DOHH2 (cell line): Measurements from ENCODE around the gene MRGPRF.

Experiments used
- H3F3A ChIP-seq: fragments of 200-600 bp; sonication (generic), shearing (Covaris generic); 2 replicates; pipeline ENCODE4 v1.6.0; 2016; ENCODE audit warnings: antibody characterized with exemption, mild to moderate bottlenecking; ENCODE audit not compliant: control insufficient read depth, insufficient read depth
- H3K27ac ChIP-seq: fragments of 200-600 bp; sonication (generic); 2 replicates; pipeline ENCODE4 v1.5.1; 2014; ENCODE audit warnings: low read depth, mild to moderate bottlenecking, low read length, moderate library complexity
- H3K27me3 ChIP-seq: fragments of 200-600 bp; sonication (generic); 2 replicates; pipeline ENCODE4 v1.6.1; 2014; ENCODE audit warnings: mild to moderate bottlenecking, low read length, mixed read lengths; ENCODE audit not compliant: control insufficient read depth
- H3K36me3 ChIP-seq: fragments of 200-600 bp; sonication (generic); 2 replicates; pipeline ENCODE4 v1.6.1; 2014; ENCODE audit warnings: mild to moderate bottlenecking, low read length, moderate library complexity, mixed read lengths; ENCODE audit not compliant: control insufficient read depth
- H3K4me1 ChIP-seq: fragments of 200-600 bp; sonication (generic); 2 replicates; pipeline ENCODE4 v1.6.1; 2014; ENCODE audit warnings: mild to moderate bottlenecking, low read length, mixed read lengths; ENCODE audit not compliant: control insufficient read depth
- H3K4me2 ChIP-seq: fragments of 200-600 bp; sonication (generic); 2 replicates; pipeline ENCODE4 v1.6.0; 2014; ENCODE audit warnings: mild to moderate bottlenecking, low read length, moderate library complexity
- H3K4me3 ChIP-seq: fragments of 200-600 bp; sonication (generic); 2 replicates; pipeline ENCODE4 v1.5.1; 2014; ENCODE audit warnings: mild to moderate bottlenecking, low read length, mixed read lengths
- H3K79me2 ChIP-seq: fragments of 200-600 bp; sonication (generic); 2 replicates; pipeline ENCODE4 v1.6.1; 2014; ENCODE audit warnings: mild to moderate bottlenecking, low read length, mixed read lengths; ENCODE audit not compliant: control insufficient read depth
- H3K9me2 ChIP-seq: fragments of 200-600 bp; sonication (generic); replicated peaks from 2 replicates; pipeline ENCODE4 v1.6.1; 2014; ENCODE audit warnings: mild to moderate bottlenecking, low read length, mixed read lengths; ENCODE audit not compliant: control insufficient read depth
- H3K9me3 ChIP-seq: fragments of 200-600 bp; sonication (generic); 2 replicates; pipeline ENCODE4 v1.6.1; 2014; ENCODE audit warnings: antibody characterized with exemption, low read length, mixed read lengths; ENCODE audit not compliant: control insufficient read depth, insufficient read depth
- H4K20me1 ChIP-seq: fragments of 200-600 bp; sonication (generic); 2 replicates; pipeline ENCODE4 v1.6.0; 2014; ENCODE audit warnings: low read depth, mild to moderate bottlenecking, antibody characterized with exemption, low read length, moderate library complexity; ENCODE audit not compliant: control insufficient read depth, insufficient read depth
- EZH2phosphoT487 ChIP-seq: fragments of 200-600 bp; sonication (generic); IDR thresholded peaks from 2 replicates; pipeline ENCODE4 v1.6.1; 2017; ENCODE audit warnings: borderline replicate concordance, mild to moderate bottlenecking, antibody characterized with exemption, low read length, moderate library complexity, mixed read lengths
- TF ChIP-seq, protein P1 (sequence below): fragments of 200-600 bp; sonication (generic); IDR thresholded peaks from one replicate; pipeline ENCODE4 v1.5.1; 2014; ENCODE audit warnings: antibody characterized with exemption, mild to moderate bottlenecking, low read depth, low read length; ENCODE audit not compliant: poor library complexity, severe bottlenecking

MRGPRF gene

DNA sequence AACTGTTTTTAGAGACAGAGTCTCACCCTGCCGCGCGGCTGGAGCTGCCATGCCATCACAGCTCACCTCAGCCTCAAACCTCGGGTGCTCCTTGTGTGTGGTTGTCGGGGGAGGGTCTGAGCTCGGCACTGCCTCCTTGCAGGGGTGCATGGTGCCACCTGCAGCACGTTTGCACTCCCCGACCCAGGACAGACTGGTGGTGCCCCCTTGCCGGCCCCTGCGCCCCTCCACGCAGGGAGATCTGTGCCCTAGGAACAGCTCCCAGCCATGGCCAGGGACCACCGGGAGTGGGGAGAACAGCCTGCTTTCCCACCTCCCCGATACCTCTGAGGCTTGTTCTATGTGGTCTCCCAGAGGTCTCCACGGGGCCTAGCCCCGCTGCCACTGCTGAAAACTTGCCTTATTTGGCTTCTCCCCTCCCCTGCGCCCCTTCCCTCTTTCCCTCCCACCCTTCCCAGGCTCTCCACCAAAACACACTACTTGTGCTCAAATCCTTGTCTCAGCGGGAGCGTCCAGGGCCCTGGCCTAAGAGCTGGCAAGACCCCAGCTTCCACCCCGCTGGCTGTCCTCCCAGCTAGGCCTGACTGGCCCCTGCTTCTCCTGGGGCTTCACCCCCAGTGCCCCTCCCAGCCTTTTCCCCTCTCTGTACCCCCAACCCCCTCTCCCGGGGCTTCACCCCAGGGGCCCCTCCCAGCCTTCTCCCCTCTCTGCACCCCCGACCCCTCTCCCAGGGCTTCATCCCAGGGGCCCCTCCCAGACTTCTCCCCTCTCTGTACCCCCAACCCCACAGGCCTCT, 22.3 kb upstream of the MRGPRF start:
- H3K4me3 ChIP-seq, result no peak overlapping the region
- H4K20me1 ChIP-seq, result no peaks in the 10 kb centered on the region
- no peaks in the 10 kb centered on the region for H3K36me3 ChIP-seq
- no peak overlapping the region for H3K27ac ChIP-seq
- no peaks in the 10 kb centered on the region for H3F3A ChIP-seq
- H3K4me2 ChIP-seq, result no peak overlapping the region
- no peaks in the 10 kb centered on the region for H3K4me1 ChIP-seq
- H3K79me2 ChIP-seq, result no peaks in the 10 kb centered on the region
- no peaks in the 10 kb centered on the region for H3K9me2 ChIP-seq
- no peaks in the 10 kb centered on the region for H3K27me3 ChIP-seq
- no peaks in the 10 kb centered on the region for H3K9me3 ChIP-seq
- TF ChIP-seq, protein P1, sequence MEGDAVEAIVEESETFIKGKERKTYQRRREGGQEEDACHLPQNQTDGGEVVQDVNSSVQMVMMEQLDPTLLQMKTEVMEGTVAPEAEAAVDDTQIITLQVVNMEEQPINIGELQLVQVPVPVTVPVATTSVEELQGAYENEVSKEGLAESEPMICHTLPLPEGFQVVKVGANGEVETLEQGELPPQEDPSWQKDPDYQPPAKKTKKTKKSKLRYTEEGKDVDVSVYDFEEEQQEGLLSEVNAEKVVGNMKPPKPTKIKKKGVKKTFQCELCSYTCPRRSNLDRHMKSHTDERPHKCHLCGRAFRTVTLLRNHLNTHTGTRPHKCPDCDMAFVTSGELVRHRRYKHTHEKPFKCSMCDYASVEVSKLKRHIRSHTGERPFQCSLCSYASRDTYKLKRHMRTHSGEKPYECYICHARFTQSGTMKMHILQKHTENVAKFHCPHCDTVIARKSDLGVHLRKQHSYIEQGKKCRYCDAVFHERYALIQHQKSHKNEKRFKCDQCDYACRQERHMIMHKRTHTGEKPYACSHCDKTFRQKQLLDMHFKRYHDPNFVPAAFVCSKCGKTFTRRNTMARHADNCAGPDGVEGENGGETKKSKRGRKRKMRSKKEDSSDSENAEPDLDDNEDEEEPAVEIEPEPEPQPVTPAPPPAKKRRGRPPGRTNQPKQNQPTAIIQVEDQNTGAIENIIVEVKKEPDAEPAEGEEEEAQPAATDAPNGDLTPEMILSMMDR, result no peak
- TF ChIP-seq EZH2phosphoT487, result no peak

DNA sequence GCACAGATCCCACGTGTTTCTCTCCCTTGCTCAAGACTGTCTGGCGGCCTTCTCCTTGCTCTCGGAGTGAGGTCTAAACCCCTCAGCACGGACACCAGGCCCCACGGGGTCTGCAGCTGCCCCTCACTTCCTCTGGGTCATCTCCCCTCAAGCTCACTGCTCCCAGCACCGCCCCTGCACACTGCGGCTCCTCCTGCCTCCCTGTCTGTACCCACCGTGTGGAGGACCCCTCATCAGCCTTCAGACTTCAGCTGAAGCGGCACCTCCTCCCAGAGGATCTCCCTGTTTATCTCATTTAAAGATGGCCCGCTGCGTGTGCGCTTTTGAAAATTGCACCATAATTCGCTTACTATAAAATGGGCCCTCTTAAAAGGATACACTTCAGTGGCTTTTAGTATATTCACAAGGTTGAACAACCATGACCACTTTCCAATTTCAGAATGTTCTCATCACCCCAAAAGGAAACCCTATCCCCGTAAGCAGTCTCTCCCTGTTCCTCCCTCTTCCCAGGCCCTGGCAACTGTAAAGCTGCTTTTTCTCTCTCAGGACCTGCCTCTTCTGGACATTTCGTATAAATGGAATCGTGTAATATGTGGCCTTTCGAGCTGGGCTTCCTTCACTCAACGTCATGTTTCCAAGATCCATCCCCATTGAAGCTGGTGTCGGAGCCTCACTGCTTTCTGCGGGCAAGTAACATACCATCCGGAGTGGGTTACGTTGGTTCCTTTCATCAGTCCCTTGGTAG, 21.2 kb upstream of the MRGPRF start:
- Histone ChIP-seq H3F3A (no peaks in the 10 kb centered on the region), H3K4me1 (no peaks in the 10 kb centered on the region), H3K27me3 (no peaks in the 10 kb centered on the region), H3K27ac (no peak overlapping the region), H3K36me3 (no peaks in the 10 kb centered on the region), H3K9me2 (no peaks in the 10 kb centered on the region), H3K4me3 (no peak overlapping the region), H3K9me3 (no peaks in the 10 kb centered on the region), H3K79me2 (no peaks in the 10 kb centered on the region), H3K4me2 (no peak overlapping the region), H4K20me1 (no peaks in the 10 kb centered on the region)
- TF ChIP-seq EZH2phosphoT487, result no peak
- TF ChIP-seq, protein P1, result no peak

DNA sequence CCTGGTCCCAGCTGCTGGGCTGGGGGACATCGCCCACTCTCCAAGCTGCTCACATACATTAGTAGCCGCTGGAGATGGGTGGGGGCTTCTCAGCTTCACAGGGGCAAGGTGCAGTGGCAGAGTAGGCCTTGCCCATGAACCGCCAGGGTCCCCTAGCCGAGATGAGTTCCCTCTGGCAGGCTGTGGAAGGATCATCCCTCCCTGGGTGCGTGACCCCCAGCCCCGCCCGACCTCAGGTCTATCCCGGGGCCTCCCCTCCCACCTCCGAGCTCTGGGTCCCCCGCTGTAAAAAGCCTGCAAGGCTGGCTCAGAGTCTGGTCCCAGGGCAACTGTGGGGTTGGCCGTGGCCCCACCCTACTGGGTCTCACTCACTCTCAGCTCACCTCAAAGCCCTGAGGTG, 20.4 kb upstream of the MRGPRF start:
- no peak overlapping the region for H3K4me3 ChIP-seq
- H3K27me3 ChIP-seq, result no peaks in the 10 kb centered on the region
- no peak for TF ChIP-seq EZH2phosphoT487
- TF ChIP-seq, protein P1, result no peak
- no peak overlapping the region for H3K27ac ChIP-seq
- no peaks in the 10 kb centered on the region for H3K79me2 ChIP-seq
- H3K9me3 ChIP-seq, result no peaks in the 10 kb centered on the region
- no peak overlapping the region for H3K4me2 ChIP-seq
- H3F3A ChIP-seq, result no peaks in the 10 kb centered on the region
- H4K20me1 ChIP-seq, result no peaks in the 10 kb centered on the region
- H3K9me2 ChIP-seq, result no peaks in the 10 kb centered on the region
- no peaks in the 10 kb centered on the region for H3K36me3 ChIP-seq
- no peaks in the 10 kb centered on the region for H3K4me1 ChIP-seq
